ENCODE results near the gene SYAP1.
"Not testable (repeated sequence)": the region's sequence is repeated elsewhere in the genome, so short reads cannot be mapped to it uniquely, and the experiment has no call there.

The SYAP1 gene

DNA sequence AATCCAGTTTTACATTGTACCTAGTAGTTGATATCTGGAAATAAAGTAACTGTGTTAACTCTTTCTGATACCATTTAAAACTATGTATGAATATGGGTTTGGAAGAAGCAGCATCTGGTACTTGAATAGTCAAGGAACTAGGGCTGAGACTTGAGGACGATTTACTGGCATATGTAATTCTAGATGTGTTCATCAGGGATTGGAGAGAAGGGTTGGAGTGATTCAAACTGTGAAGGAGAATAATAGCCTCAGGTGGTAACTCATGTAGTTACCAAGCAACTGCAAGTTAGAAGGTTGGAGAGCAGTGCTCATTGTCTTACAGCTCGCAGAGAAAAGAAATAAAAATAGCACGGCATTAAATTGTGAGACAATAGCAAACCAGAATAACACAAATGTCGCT, 37.3 kb downstream of the SYAP1 start:
- no peak overlapping the region for H3K4me3 ChIP-seq (ENCODE audit: low read depth, low read length)
- DNase-seq (ENCODE audit: low read depth): no peak
- TF ChIP-seq, protein P1, sequence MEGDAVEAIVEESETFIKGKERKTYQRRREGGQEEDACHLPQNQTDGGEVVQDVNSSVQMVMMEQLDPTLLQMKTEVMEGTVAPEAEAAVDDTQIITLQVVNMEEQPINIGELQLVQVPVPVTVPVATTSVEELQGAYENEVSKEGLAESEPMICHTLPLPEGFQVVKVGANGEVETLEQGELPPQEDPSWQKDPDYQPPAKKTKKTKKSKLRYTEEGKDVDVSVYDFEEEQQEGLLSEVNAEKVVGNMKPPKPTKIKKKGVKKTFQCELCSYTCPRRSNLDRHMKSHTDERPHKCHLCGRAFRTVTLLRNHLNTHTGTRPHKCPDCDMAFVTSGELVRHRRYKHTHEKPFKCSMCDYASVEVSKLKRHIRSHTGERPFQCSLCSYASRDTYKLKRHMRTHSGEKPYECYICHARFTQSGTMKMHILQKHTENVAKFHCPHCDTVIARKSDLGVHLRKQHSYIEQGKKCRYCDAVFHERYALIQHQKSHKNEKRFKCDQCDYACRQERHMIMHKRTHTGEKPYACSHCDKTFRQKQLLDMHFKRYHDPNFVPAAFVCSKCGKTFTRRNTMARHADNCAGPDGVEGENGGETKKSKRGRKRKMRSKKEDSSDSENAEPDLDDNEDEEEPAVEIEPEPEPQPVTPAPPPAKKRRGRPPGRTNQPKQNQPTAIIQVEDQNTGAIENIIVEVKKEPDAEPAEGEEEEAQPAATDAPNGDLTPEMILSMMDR (IDR thresholded peaks at IDR 0.05; ENCODE audit: control insufficient read depth, extremely low read depth, insufficient read depth): no peak

DNA sequence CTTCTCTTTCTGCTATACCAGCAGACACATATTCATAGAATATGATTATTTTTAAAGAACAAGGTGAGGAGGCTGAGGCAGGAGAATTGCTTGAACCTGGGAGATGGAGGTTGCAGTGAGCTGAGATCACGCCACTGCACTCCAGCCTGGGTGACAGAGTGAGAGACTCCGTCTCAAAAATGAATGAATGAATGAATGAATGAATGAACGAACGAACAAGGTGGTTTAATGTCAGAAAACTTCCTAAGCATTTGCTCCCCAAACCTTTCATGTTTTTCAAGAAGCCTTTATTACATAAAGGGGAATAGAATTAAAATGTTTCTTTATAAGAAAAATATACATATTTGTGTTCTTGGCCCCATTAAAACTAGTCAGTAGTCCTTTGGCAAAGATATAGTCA, 42.1 kb downstream of the SYAP1 start:
- DNase-seq (ENCODE audit: low read depth); H3K4me3 ChIP-seq (ENCODE audit: low read depth, low read length): not testable (repeated sequence)

GRCh38 chrX:16762579-16762978, 43.2 kb downstream of the SYAP1 start:
- TF ChIP-seq, protein P1 (IDR thresholded peaks at IDR 0.05; ENCODE audit: control insufficient read depth, extremely low read depth, insufficient read depth): no peak
- no peak overlapping the region for H3K4me3 ChIP-seq (ENCODE audit: low read depth, low read length)
- no peak for DNase-seq (ENCODE audit: low read depth)

DNA sequence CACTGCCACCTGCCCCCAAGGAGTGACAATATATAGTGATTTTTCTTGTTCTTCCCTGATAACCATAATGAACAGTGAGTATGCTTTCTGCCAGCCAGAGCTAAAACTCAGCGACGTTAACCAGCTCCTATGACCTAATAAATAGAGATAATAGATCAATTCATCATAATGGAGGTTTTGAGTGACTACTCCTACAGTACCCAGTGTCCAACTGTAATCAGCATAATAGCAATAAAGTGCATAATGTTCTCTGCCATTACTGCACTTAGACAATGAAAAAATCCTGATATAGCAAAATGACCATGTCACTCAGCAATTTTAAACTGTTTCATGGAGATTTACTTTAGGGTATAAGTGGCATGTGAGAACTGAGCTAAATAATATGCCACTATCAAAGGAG, 46.2 kb downstream of the SYAP1 start:
- TF ChIP-seq, protein P1 (IDR thresholded peaks at IDR 0.05; ENCODE audit: control insufficient read depth, extremely low read depth, insufficient read depth): no peak
- no peak overlapping the region for H3K4me3 ChIP-seq (ENCODE audit: low read depth, low read length)
- DNase-seq (ENCODE audit: low read depth): no peak

- DNase-seq (ENCODE audit: low read depth): no peak
- no peak overlapping the region for H3K4me3 ChIP-seq (ENCODE audit: low read depth, low read length)
- TF ChIP-seq, protein P1 (IDR thresholded peaks at IDR 0.05; ENCODE audit: control insufficient read depth, extremely low read depth, insufficient read depth): no peak
Measured at GRCh38 chrX:16770970-16771482, 51.6 kb downstream of the SYAP1 start.

GRCh38 chrX:16771483-16772398, 52.3 kb downstream of the SYAP1 start:
- DNase-seq (ENCODE audit: low read depth): peak; percentile 19
- TF ChIP-seq, protein P1 (IDR thresholded peaks at IDR 0.05; ENCODE audit: control insufficient read depth, extremely low read depth, insufficient read depth): no peak
- H3K4me3 ChIP-seq (ENCODE audit: low read depth, low read length): no peak overlapping the region

DNA sequence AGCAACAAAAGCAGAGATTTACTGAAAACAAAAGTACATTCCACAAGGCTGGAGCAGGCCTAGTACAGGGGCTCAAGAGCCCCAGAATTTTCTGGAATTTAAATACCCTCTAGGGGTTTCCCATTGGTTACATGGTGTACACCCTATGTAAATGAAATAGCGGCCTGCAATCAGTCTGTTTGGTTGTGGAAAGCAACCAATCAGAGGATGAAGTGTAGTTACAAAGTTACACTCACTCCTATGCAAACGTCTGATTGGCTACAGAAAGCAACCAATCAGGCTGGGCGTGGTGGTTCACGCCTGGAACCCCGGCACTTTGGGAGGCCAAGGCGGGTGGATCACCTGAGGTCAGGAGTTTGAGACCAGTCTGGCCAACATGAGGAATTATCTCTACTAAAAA, 53.0 kb downstream of the SYAP1 start:
- TF ChIP-seq, protein P1 (IDR thresholded peaks at IDR 0.05; ENCODE audit: control insufficient read depth, extremely low read depth, insufficient read depth): no peak
- DNase-seq (ENCODE audit: low read depth): no peak
- H3K4me3 ChIP-seq (ENCODE audit: low read depth, low read length): no peak overlapping the region

Measured in LNCaP clone FGC (cell line).